Activated CD4-positive, alpha-beta T cell treated with anti-CD3 and anti-CD28 coated beads, Interleukin-2, amount 10 ng/mL, durations not matched to agents 7 days and 5 days (primary cell): Measurements from ENCODE around the gene TEX55. TPM values are rescaled to one million over a fixed set of nuclear protein-coding genes. Genes with fewer than 3 reads are reported as not detected.
"Not testable (repeated sequence)": the region's sequence is repeated elsewhere in the genome, so short reads cannot be mapped to it uniquely, and the experiment has no call there.

Experiments
- CTCF ChIA-PET: fragments of 350-600 bp; sonication (Branson Sonifier 250); formaldehyde crosslinking; loops from one replicate; lab custom pipeline; 2021; ENCODE audit warnings: antibody characterized with exemption; lab: Charles Lee
- POLR2A ChIA-PET: fragments of 350-600 bp; sonication (Branson Sonifier 250); formaldehyde crosslinking; loops from one replicate; lab custom pipeline; 2021; ENCODE audit warnings: antibody characterized with exemption; lab: Charles Lee
- DNase-seq: peaks from one replicate; pipeline ENCODE4 v3.0.0-alpha.2; 2020
- H3K27ac Mint-ChIP-seq: one replicate; pipeline ENCODE4 v1.8.0; 2021; ENCODE audit warnings: mild to moderate bottlenecking, moderate library complexity, mixed read lengths
- H3K27me3 Mint-ChIP-seq: one replicate; pipeline ENCODE4 v1.8.0; 2021; ENCODE audit warnings: mixed read lengths
- H3K36me3 Mint-ChIP-seq: one replicate; pipeline ENCODE4 v1.8.0; 2021; ENCODE audit warnings: low read depth, mixed read lengths
- H3K4me1 Mint-ChIP-seq: one replicate; pipeline ENCODE4 v1.8.0; 2021; ENCODE audit warnings: mixed read lengths
- H3K4me3 Mint-ChIP-seq: one replicate; pipeline ENCODE4 v1.8.0; 2021; ENCODE audit warnings: mild to moderate bottlenecking, moderate library complexity, mixed read lengths
- H3K9me3 Mint-ChIP-seq: one replicate; pipeline ENCODE4 v1.8.0; 2021; ENCODE audit warnings: mixed read lengths
- total RNA-seq, 2 experiments: library from RNA; stranded (reverse); gene quantifications; one replicate each; pipeline ENCODE4 v1.2.3, GENCODE V29; 2021

The TEX55 gene
- total RNA-seq, 2 experiments from 2014 or later, result not detected

- ChIA-PET CTCF (no interaction called here), POLR2A (no interaction called here)
- peaks cover under 1% of the 10 kb centered on the region for H3K4me1 Mint-ChIP-seq
- no peak overlapping the region for H3K27ac Mint-ChIP-seq
- H3K9me3 Mint-ChIP-seq, result no peaks in the 10 kb centered on the region
- no peak for DNase-seq
- H3K4me3 Mint-ChIP-seq, result no peak overlapping the region
- no peaks in the 10 kb centered on the region for H3K36me3 Mint-ChIP-seq
- peaks cover 3% of the 10 kb centered on the region for H3K27me3 Mint-ChIP-seq
These were observed 5.5 kb upstream of the TEX55 start for GRCh38 chr3:119140466-119140865.

- Mint-ChIP-seq H3K4me1 (peaks cover 2% of the 10 kb centered on the region), H3K27ac (no peak overlapping the region), H3K4me3 (no peak overlapping the region), H3K9me3 (no peaks in the 10 kb centered on the region), H3K27me3 (no peaks in the 10 kb centered on the region), H3K36me3 (no peaks in the 10 kb centered on the region)
- DNase-seq, result no peak
- ChIA-PET POLR2A (no interaction called here), CTCF (no interaction called here)
These were observed 851 bp upstream of the TEX55 start for GRCh38 chr3:119145128-119145499.

- no peaks in the 10 kb centered on the region for H3K9me3 Mint-ChIP-seq
- peaks cover 2% of the 10 kb centered on the region for H3K4me1 Mint-ChIP-seq
- no peaks in the 10 kb centered on the region for H3K27me3 Mint-ChIP-seq
- H3K4me3 Mint-ChIP-seq, result no peak overlapping the region
- POLR2A ChIA-PET, result no interaction called here
- no peak for DNase-seq
- H3K27ac Mint-ChIP-seq, result no peak overlapping the region
- H3K36me3 Mint-ChIP-seq, result no peaks in the 10 kb centered on the region
- CTCF ChIA-PET, result interaction anchor here (1.3 kb wide), 1 partner anchor 94 kb away, joined by 4 read pairs; the partner anchor contains the start of gene B4GALT4
These were observed 812 bp downstream of the TEX55 start for GRCh38 chr3:119146578-119147375.

GRCh38 chr3:119147494-119147893 lies 1.5 kb downstream of the TEX55 start:
- CTCF ChIA-PET, result interaction anchor here (1.3 kb wide), 1 partner anchor 93 kb away, joined by 4 read pairs; the partner anchor contains the start of gene B4GALT4
- no peaks in the 10 kb centered on the region for H3K9me3 Mint-ChIP-seq
- POLR2A ChIA-PET, result no interaction called here
- H3K27me3 Mint-ChIP-seq, result no peaks in the 10 kb centered on the region
- H3K36me3 Mint-ChIP-seq, result no peaks in the 10 kb centered on the region
- H3K27ac Mint-ChIP-seq, result no peak overlapping the region
- H3K4me3 Mint-ChIP-seq, result no peak overlapping the region
- peaks cover 2% of the 10 kb centered on the region for H3K4me1 Mint-ChIP-seq
- no peak for DNase-seq

- ChIA-PET CTCF (interaction anchor here (0.7 kb wide), 1 partner anchor 93 kb away, joined by 3 read pairs; no protein-coding TSS in a partner anchor), POLR2A (no interaction called here)
- Mint-ChIP-seq H3K4me1 (peaks cover 2% of the 10 kb centered on the region), H3K27ac (no peak overlapping the region), H3K4me3 (no peak overlapping the region), H3K27me3 (peaks cover 3% of the 10 kb centered on the region), H3K9me3 (peaks cover 5% of the 10 kb centered on the region), H3K36me3 (peaks cover 3% of the 10 kb centered on the region)
- no peak for DNase-seq
These were observed 2.7 kb downstream of the TEX55 start for GRCh38 chr3:119148493-119149180.

GRCh38 chr3:119149484-119149883 lies 3.5 kb downstream of the TEX55 start:
- Mint-ChIP-seq H3K4me1 (peaks cover 2% of the 10 kb centered on the region), H3K9me3 (peaks cover 14% of the 10 kb centered on the region), H3K36me3 (peaks cover 3% of the 10 kb centered on the region), H3K4me3 (no peak overlapping the region), H3K27me3 (peaks cover 6% of the 10 kb centered on the region), H3K27ac (no peak overlapping the region)
- DNase-seq, result no peak
- CTCF ChIA-PET, result interaction anchor here (0.7 kb wide), 1 partner anchor 92 kb away, joined by 3 read pairs; no protein-coding TSS in a partner anchor
- POLR2A ChIA-PET, result no interaction called here

GRCh38 chr3:119156868-119157267 lies 10.9 kb downstream of the TEX55 start:
- CTCF ChIA-PET, result no interaction called here

GRCh38 chr3:119157971-119158370 lies 12.0 kb downstream of the TEX55 start:
- Mint-ChIP-seq H3K4me3 (no peak overlapping the region), H3K27ac (no peak overlapping the region), H3K9me3 (peaks cover 22% of the 10 kb centered on the region), H3K27me3 (peaks cover 13% of the 10 kb centered on the region), H3K4me1 (no peaks in the 10 kb centered on the region), H3K36me3 (peaks cover 2% of the 10 kb centered on the region)
- DNase-seq, result no peak
- ChIA-PET POLR2A (no interaction called here), CTCF (no interaction called here)

More at GRCh38 chr3:119156868-119157267, 10.9 kb downstream of the TEX55 start:
- Mint-ChIP-seq H3K36me3 (peaks cover 3% of the 10 kb centered on the region), H3K4me3 (no peak overlapping the region), H3K9me3 (peaks cover 22% of the 10 kb centered on the region), H3K27me3 (peaks cover 13% of the 10 kb centered on the region), H3K27ac (no peak overlapping the region), H3K4me1 (no peaks in the 10 kb centered on the region)
- POLR2A ChIA-PET, result no interaction called here
- DNase-seq, result no peak

GRCh38 chr3:119160361-119160760 lies 14.4 kb downstream of the TEX55 start:
- Mint-ChIP-seq H3K4me3 (no peak overlapping the region), H3K27me3 (peaks cover 5% of the 10 kb centered on the region), H3K27ac (no peak overlapping the region), H3K36me3 (no peaks in the 10 kb centered on the region), H3K4me1 (no peaks in the 10 kb centered on the region), H3K9me3 (peaks cover 9% of the 10 kb centered on the region)
- ChIA-PET POLR2A (no interaction called here), CTCF (no interaction called here)
- no peak for DNase-seq

- Mint-ChIP-seq H3K4me1 (no peaks in the 10 kb centered on the region), H3K9me3 (peaks cover 8% of the 10 kb centered on the region), H3K36me3 (no peaks in the 10 kb centered on the region), H3K27me3 (peaks cover 5% of the 10 kb centered on the region), H3K4me3 (no peak overlapping the region), H3K27ac (no peak overlapping the region)
- no peak for DNase-seq
- POLR2A ChIA-PET, result no interaction called here
- CTCF ChIA-PET, result interaction anchor here (1.5 kb wide), 1 partner anchor 16 kb away, joined by 3 read pairs; no protein-coding TSS in a partner anchor
These were observed 14.8 kb downstream of the TEX55 start for GRCh38 chr3:119160815-119161214.

- H3K36me3 Mint-ChIP-seq, result no peaks in the 10 kb centered on the region
- H3K4me3 Mint-ChIP-seq, result no peak overlapping the region
- no peak overlapping the region for H3K27ac Mint-ChIP-seq
- ChIA-PET CTCF (interaction anchor here (1.5 kb wide), 1 partner anchor 15 kb away, joined by 3 read pairs; no protein-coding TSS in a partner anchor), POLR2A (no interaction called here)
- H3K4me1 Mint-ChIP-seq, result no peaks in the 10 kb centered on the region
- peaks cover 5% of the 10 kb centered on the region for H3K27me3 Mint-ChIP-seq
- DNase-seq, result no peak
- H3K9me3 Mint-ChIP-seq, result peaks cover 7% of the 10 kb centered on the region
These were observed 15.3 kb downstream of the TEX55 start for GRCh38 chr3:119161240-119161639.

GRCh38 chr3:119164745-119165144 lies 18.8 kb downstream of the TEX55 start:
- POLR2A ChIA-PET, H3K9me3 Mint-ChIP-seq, H3K27me3 Mint-ChIP-seq, DNase-seq, H3K4me1 Mint-ChIP-seq, H3K4me3 Mint-ChIP-seq, H3K36me3 Mint-ChIP-seq, H3K27ac Mint-ChIP-seq: not testable (repeated sequence)
- CTCF ChIA-PET, result interaction anchor here (0.6 kb wide), 1 partner anchor 14 kb away, joined by 3 read pairs; no protein-coding TSS in a partner anchor

- Mint-ChIP-seq H3K27me3 (peaks cover 9% of the 10 kb centered on the region), H3K4me3 (no peak overlapping the region), H3K9me3 (no peaks in the 10 kb centered on the region), H3K36me3 (no peaks in the 10 kb centered on the region), H3K27ac (no peak overlapping the region), H3K4me1 (no peaks in the 10 kb centered on the region)
- POLR2A ChIA-PET, result no interaction called here
- DNase-seq, result no peak
- CTCF ChIA-PET, result no interaction called here
These were observed 24.9 kb downstream of the TEX55 start for GRCh38 chr3:119170821-119171220.
